NCI-H2029 treated with DMSO at 0.1 percent for 48 hours (cell line): Measurements from ENCODE around the gene PUDP.
"Not testable (repeated sequence)": the region's sequence is repeated elsewhere in the genome, so short reads cannot be mapped to it uniquely, and the experiment has no call there.

Source experiments
- DNase-seq: peaks from one replicate; lab custom pipeline; 2025; lab: John Stamatoyannopoulos, UW

Gene PUDP

DNA sequence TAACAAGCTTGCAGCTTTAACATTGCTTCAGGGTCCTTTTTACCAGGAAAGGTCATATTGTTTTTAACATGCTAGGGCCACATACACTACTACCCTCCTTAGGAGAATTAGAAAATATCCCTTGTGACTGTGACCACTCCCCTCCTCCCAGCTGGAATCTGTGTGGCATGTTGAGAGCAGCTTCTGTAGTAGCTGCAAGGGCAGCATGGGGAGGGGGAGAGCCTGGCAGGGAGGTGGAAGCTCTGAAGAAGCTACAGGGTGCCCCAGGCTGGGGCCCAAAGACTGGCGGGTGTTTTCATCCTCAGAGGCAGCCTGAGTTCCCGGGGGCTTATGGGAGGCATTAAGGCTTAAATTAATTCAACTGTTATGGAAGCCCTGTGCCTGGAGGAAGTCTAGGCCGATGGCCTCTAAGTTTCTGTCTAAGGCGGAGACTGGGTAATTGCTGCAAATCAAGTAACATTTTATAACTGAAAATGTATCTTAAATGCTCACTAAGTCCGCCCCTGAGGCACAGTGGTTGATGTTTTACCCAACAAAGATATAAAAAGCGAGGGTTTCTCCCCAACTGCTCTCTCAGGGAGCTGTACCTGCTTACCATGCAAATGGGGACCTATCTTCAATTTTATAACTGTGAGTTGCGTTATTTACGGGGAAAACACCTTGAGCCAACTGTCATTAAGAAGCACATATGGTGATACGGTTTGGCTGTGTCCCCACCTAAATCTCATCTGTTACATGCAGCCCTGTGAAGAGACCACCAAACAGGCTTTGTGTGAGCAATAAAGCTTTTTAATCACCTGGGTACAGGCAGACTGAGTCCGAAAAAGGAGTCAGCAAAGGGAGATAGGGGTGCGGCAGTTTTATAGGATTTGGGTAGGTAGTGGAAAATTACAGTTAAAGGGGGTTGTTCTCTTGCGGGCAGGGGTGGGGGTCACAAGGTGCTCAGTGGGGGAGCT lies 37.8 kb downstream of the PUDP start:
- no peak for DNase-seq

DNA sequence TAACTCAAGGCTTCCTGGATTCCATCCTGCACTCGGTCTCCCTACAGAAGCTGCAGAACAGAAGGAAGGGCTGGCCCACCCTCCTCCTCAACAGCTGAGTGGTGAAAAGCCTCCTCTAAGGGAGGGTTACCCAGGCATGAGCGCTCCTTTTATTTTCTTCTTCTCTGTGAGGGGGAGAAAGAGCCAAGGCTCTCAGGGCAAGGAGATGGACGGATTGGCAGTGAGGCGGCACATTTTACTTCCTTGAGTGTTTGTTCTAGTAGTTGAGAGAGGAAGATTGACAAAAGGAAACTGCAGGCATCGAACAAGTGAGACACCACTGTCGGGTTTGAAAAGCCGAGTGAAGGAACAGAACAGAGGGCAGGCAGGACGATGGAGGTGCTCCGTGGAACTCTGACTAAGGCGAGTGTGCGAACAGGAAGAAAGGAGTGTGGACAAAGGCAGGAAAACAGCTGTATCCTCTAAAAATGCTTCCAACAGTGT lies 38.9 kb downstream of the PUDP start:
- DNase-seq = no peak

GRCh38 chrX:7108030-7108429 lies 39.9 kb downstream of the PUDP start:
- no peak for DNase-seq

GRCh38 chrX:7106649-7107048 lies 41.3 kb downstream of the PUDP start:
- no peak for DNase-seq

DNA sequence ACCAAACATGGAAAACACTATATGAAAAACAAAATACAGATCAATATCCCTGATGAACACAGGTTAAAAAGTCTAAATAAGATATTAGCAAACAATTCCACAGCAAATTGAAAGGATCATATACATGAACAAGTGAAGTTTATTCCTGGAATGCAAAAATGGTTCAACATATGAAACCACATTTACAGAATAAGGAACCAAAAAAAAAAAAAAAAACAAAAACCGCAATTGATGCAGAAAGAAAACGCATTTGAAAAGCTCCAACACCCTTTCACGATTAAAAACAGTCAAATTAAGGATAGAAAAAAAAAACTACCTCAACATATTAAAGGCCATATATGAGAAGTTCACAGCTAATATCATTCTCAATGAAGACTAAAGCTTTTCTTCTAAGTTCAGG lies 45.8 kb downstream of the PUDP start:
- DNase-seq = no peak

DNA sequence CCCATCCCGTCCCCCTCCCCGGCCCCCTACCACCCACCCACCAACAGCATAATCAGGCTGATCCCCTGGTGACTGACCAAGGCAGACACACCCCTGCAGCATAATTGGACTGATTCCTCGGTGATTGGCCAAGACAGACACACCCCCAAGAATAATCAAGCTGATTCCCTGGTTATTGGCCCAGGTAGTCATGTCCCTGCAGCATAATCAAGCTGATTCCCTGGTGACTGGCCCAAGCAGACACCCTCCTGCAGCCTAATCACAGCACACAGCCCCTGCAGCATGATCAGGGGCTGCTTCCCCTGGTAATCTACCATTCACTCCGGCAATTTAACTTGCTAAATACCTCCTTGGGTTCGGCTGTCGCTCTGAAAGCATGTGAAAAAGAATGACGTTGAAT lies 47.9 kb downstream of the PUDP start:
- no peak for DNase-seq

- not testable (repeated sequence) for DNase-seq
Measured at GRCh38 chrX:7095657-7096056, 52.3 kb downstream of the PUDP start.

DNA sequence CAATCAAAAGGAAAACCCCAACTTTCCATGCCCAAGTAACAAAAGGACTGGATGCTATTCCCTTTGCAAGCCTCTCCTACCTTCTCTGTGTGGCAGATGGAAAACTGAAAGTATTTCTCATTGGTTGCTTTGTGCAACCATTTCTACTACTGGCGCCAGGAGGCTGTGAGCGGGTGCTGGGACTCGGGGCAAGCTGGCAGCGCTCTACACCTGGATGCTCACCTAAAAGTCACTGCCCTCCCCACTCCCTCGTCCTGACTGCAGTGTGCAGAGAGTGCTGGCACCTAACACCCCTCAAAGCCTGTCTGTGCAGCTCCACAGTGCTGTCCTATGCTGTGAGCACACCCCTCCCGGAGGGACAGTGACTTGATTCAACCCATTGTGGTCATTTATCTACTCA lies 54.6 kb downstream of the PUDP start:
- no peak for DNase-seq

DNA sequence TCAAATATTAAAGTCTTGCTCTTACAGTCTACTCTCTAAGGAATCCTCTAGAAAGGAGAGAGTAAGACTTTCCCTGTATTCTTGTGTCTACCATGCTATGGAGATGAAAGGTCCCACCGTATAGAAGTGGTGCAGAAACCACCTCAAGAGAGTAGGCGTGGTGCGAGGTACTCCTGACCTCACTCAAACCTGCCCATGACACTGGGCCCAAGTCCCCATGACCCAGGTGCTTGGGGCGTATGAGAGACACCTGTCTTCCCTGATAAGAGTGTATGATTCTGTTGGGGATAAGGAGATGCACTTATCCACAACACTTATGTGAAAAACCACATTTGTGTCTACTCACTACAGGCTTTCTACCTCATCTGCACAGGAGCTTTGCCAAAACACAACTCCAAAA lies 55.4 kb downstream of the PUDP start:
- no peak for DNase-seq

DNA sequence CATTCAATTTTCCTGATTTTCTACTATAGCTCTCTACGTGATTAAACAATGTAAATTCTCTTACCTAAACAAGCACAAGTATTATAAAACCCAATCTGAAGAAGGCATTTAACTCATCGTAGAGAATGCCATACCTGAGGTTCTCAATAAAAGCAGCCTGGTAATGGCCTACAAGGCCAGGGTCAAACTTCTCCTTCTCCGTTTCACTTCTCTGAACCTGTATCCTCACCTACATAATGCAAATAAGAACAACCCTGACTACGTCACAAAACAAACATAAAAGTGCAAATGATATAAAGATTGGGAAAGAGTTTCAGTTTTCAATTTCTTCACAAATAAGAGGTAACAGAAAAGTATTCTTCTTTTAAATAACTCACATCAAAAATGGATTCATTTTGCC lies 56.0 kb downstream of the PUDP start:
- DNase-seq = no peak

GRCh38 chrX:7090641-7091040 lies 57.3 kb downstream of the PUDP start:
- DNase-seq = no peak

- DNase-seq = no peak
Measured at GRCh38 chrX:7088968-7089615, 58.9 kb downstream of the PUDP start.

DNA sequence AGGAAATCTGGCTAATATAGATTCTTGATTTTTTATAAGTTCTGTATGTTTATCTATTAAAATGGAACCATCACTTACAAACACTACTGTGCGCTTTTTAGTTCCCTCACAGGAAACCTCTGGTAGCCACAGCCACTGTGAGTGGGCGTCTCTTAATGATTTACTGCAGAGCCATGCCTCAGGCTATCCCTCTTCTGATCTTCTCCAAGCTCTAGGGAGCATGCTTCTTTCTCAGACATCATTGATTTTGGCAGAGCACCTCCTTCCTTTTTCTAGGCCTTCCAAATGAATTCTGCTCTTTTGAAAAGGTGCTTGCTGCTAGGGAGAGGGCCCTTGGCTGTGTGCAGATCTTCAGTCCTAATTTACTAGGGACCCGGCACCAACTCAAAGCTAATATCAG lies 61.6 kb downstream of the PUDP start:
- no peak for DNase-seq

- DNase-seq = no peak
Measured at GRCh38 chrX:7085879-7086278, 62.1 kb downstream of the PUDP start.

DNA sequence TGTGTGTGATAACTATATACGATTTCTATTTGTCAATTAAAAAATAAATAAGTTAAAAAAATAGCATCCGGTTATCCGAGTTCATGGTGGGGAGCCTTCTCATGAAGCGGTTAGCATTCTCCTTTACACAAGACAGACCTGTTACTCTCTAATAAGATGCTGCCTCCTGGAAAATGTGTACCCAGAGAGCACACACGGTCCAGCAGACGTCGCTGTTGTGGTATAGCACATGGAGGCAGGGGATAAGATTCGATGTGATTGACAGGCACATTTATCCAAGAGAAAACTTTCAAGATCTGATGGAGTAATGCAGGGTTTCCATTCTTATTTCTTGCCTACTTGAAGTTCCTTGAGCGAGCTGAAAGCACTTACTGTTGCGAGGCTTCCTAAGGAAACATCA lies 63.1 kb downstream of the PUDP start:
- no peak for DNase-seq

DNA sequence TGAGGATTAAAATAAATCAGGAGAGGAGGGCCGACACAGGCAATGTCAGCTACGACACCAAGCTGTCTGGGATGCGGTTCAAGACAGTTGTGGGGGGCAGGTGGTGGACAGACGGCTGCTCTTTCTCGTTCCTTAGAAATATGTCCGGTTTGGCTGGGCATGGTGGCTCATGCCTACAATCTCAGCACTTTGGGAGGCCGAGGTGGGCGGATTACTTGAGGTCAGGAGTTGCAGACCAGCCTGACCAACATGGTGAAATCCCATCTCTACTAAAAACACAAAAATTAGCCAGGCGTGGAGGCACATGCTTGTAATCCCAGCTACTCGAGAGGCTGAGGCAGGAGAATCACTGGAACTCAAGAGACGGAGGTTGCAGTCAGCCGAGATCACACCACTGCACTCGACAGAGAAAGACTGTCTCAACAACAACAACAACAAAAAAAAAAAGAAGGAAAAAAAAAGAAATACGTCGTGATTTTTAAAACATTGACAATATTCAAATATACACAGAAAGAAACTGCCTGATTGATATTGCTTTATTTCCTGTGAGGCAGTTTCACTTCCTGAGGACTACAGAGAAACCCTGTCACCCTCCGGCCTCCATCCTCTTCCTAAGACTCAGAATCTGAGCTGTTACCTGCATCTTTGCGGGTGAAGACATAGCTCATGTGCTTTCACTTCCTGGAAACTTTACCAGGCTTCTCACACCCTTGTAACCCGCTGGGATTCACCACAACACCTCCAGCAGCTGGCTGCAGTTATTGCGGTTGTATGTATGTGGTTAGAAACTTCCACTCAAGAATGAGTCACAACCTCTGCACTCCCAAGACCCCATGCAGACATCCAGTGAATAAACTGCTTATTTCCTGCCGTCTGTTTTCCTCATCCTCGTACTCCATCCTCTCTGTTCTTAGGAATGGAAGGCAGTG lies 64.2 kb downstream of the PUDP start:
- no peak for DNase-seq

DNA sequence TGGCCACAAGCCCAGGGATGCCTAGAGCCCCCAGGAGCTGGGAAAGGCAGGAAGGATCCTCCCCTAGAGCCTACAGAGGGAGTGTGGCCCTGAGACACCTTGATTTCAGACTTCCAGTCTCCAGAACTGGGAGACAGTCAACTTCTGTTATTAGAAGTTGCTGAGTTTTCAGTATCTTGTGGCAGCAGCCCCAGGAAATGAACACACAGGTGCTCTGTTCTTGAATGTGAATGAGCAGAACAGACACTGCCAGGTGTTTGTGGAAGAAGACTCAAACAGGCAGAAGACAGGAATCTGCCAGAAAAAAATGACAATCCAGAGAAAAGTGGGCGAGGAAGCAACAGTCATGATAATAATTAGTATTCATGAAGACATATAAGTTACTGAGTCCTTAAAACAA lies 64.9 kb downstream of the PUDP start:
- DNase-seq = no peak

DNA sequence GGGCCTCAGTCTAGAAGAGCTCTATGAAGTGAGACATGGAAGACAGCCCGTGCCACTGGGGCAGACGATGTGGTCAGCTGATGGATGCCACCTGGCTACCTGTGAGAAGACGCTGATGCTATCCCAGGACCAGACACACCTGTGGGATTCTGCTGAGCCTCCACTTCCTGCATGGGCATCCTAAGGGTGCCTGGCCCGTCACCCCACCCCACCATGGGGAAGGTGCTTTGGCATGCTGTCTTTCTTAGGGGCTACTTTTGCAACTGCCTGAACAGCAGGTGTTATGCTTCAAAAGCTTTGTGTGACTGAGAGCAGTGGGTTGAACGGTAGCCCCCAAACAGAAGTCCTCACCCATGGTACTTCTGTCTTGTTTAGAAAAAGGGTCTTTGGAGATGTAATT lies 65.4 kb downstream of the PUDP start:
- DNase-seq = no peak

GRCh38 chrX:7077241-7078230 lies 70.4 kb downstream of the PUDP start:
- DNase-seq = no peak

- DNase-seq = no peak
Measured at GRCh38 chrX:7076245-7076661, 71.7 kb downstream of the PUDP start.

GRCh38 chrX:7074908-7075204 lies 73.1 kb downstream of the PUDP start:
- DNase-seq = no peak
